Uterus (tissue), 2 donors: Measurements from ENCODE around the gene TTC4.

Source experiments
- POLR2A ChIP-seq, 2 donors: fragments of 450-650 bp; IDR thresholded peaks; one replicate each; pipeline ENCODE4 v1.6.1; 2016; ENCODE audit warnings: antibody characterized with exemption in 2 of 2, mild to moderate bottlenecking in 1 of 2, moderate library complexity in 1 of 2
- TF ChIP-seq, protein P1 (sequence below), 4 experiments: fragments of 200-600 bp in 2 of 4; fragments of 450-650 bp in 2 of 4; sonication (generic) in 2 of 4; IDR thresholded peaks; one replicate each; pipeline ENCODE4 v1.5.1; 2016 to 2019; ENCODE audit warnings: antibody characterized with exemption in 4 of 4, mild to moderate bottlenecking in 2 of 4, moderate library complexity in 1 of 4

GRCh38 chr1:54764133-54764921 is 48.7 kb downstream of the TTC4 start, which contains the start of gene PARS2:
- TF ChIP-seq, protein P1, sequence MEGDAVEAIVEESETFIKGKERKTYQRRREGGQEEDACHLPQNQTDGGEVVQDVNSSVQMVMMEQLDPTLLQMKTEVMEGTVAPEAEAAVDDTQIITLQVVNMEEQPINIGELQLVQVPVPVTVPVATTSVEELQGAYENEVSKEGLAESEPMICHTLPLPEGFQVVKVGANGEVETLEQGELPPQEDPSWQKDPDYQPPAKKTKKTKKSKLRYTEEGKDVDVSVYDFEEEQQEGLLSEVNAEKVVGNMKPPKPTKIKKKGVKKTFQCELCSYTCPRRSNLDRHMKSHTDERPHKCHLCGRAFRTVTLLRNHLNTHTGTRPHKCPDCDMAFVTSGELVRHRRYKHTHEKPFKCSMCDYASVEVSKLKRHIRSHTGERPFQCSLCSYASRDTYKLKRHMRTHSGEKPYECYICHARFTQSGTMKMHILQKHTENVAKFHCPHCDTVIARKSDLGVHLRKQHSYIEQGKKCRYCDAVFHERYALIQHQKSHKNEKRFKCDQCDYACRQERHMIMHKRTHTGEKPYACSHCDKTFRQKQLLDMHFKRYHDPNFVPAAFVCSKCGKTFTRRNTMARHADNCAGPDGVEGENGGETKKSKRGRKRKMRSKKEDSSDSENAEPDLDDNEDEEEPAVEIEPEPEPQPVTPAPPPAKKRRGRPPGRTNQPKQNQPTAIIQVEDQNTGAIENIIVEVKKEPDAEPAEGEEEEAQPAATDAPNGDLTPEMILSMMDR (IDR thresholded peaks at IDR 0.05): peak in 1 of 4 experiments; percentile 4
- peak; percentile 65 to 82 for TF ChIP-seq POLR2A (IDR thresholded peaks at IDR 0.05)
